PC-3 (cell line): ENCODE measurements around the gene FOXB2. TPM values are rescaled to one million over a fixed set of nuclear protein-coding genes. Genes with fewer than 3 reads are reported as not detected.

Experiments
- ATAC-seq: fragments of 200-7000 bp; cut with Tn5 transposase; 2 replicates; pipeline ENCODE4 v1.9.1; 2020; ENCODE audit warnings: mild to moderate bottlenecking, moderate library complexity
- BruUV-seq: library from RNA; stranded (reverse); fragments of 400-500 nt; replicated peaks from 2 replicates; lab custom pipeline; 2021; lab: Mats Ljungman, UMichigan
- CTCF ChIA-PET: fragments of 300-600 bp; sonication (Branson Sonifier 250); formaldehyde crosslinking; loops from one replicate; lab custom pipeline; 2022; ENCODE audit warnings: antibody characterized with exemption; lab: Charles Lee
- POLR2A ChIA-PET: fragments of 300-600 bp; sonication (Branson Sonifier 250); formaldehyde crosslinking; loops from one replicate; lab custom pipeline; 2022; ENCODE audit warnings: antibody characterized with exemption; ENCODE audit not compliant: unreplicated experiment; lab: Charles Lee
- DNase-seq: peaks from one replicate; pipeline ENCODE4 v3.0.0-alpha.2; 2015
- H2AFZ ChIP-seq: fragments of 300-600 bp; sonication (generic); 2 replicates; pipeline ENCODE4 v1.6.0; 2016; ENCODE audit warnings: antibody characterized with exemption, low read length
- H3F3A ChIP-seq: fragments of 300-600 bp; sonication (generic); one replicate; pipeline ENCODE4 v1.6.0; 2017; ENCODE audit warnings: antibody characterized with exemption, low read length, control low read depth, mild to moderate bottlenecking; ENCODE audit not compliant: unreplicated experiment
- H3K27ac ChIP-seq: fragments of 300-600 bp; sonication (generic); 2 replicates; pipeline ENCODE4 v1.5.1; 2016; ENCODE audit warnings: mild to moderate bottlenecking, low read length
- H3K27me3 ChIP-seq: fragments of 300-600 bp; sonication (generic); 2 replicates; pipeline ENCODE4 v1.6.1; 2016; ENCODE audit warnings: low read length, mixed read lengths
- H3K36me3 ChIP-seq: fragments of 300-600 bp; sonication (generic); 2 replicates; pipeline ENCODE4 v1.6.1; 2016; ENCODE audit warnings: low read depth, mixed run types, low read length, mixed read lengths
- H3K4me1 ChIP-seq: fragments of 300-600 bp; sonication (generic); 2 replicates; pipeline ENCODE4 v1.5.1; 2016; ENCODE audit warnings: low read length; ENCODE audit not compliant: insufficient read depth
- H3K4me2 ChIP-seq: fragments of 300-600 bp; sonication (generic); 2 replicates; pipeline ENCODE4 v1.6.0; 2016; ENCODE audit warnings: low read length
- H3K4me3 ChIP-seq: fragments of 300-600 bp; sonication (generic); 2 replicates; pipeline ENCODE4 v1.5.1; 2016; ENCODE audit warnings: mild to moderate bottlenecking, low read length, mixed read lengths
- H3K79me2 ChIP-seq: fragments of 300-600 bp; sonication (generic); 2 replicates; pipeline ENCODE4 v1.6.1; 2017; ENCODE audit warnings: low read length, mixed read lengths
- H3K9ac ChIP-seq: fragments of 300-600 bp; sonication (generic); 2 replicates; pipeline ENCODE4 v1.6.0; 2016; ENCODE audit warnings: mild to moderate bottlenecking, low read length
- H3K9me2 ChIP-seq: fragments of 300-600 bp; sonication (generic); replicated peaks from 2 replicates; pipeline ENCODE4 v1.6.1; 2016; ENCODE audit warnings: mixed run types, low read length, mixed read lengths
- H3K9me3 ChIP-seq: fragments of 300-600 bp; sonication (generic); 2 replicates; pipeline ENCODE4 v1.6.1; 2016; ENCODE audit warnings: low read length, mixed read lengths
- H4K20me1 ChIP-seq: fragments of 300-600 bp; sonication (generic); 2 replicates; pipeline ENCODE4 v1.6.1; 2016; ENCODE audit warnings: low read length, mixed read lengths
- EZH2 ChIP-seq: fragments of 300-600 bp; sonication (generic); IDR thresholded peaks from one replicate; pipeline ENCODE4 v1.6.1; 2017; ENCODE audit warnings: antibody characterized with exemption, mild to moderate bottlenecking, low read length; ENCODE audit not compliant: unreplicated experiment
- EZH2phosphoT487 ChIP-seq: fragments of 300-600 bp; sonication (generic); IDR thresholded peaks from 2 replicates; pipeline ENCODE4 v1.6.1; 2018; ENCODE audit warnings: mild to moderate bottlenecking, antibody characterized with exemption, low read length, borderline replicate concordance
- intact Hi-C: fragments of 100-400 bp; cut with micrococcal nuclease; formaldehyde crosslinking; loops from 2 replicates; pipeline ENCODE4 v1.9.0; 2023
- total RNA-seq: library from RNA; depleted of rRNA; stranded (reverse); fragments of >200 nt; gene quantifications from 2 replicates; pipeline ENCODE4 v1.2.3, GENCODE V29; 2014
- TF ChIP-seq, protein P1 (sequence below): fragments of 300-600 bp; sonication (generic); conservative IDR thresholded peaks from 2 replicates; pipeline ENCODE4 v1.5.1; 2017; ENCODE audit warnings: antibody characterized with exemption, low read depth, mild to moderate bottlenecking, low read length

Gene FOXB2
- total RNA-seq, 1 experiment from 2014 or later: not detected

GRCh38 chr9:77024776-77025545 lies 5.5 kb downstream of the FOXB2 start:
- H3K4me2 ChIP-seq: no peak overlapping the region
- ChIA-PET CTCF (no interaction called here), POLR2A (no interaction called here)
- ATAC-seq (no peak), DNase-seq (no peak)
- no TSS peak for BruUV-seq
- no peaks in the 10 kb centered on the region for H3K36me3 ChIP-seq
- peaks cover 25% of the 10 kb centered on the region for H3K27me3 ChIP-seq
- H3K9me2 ChIP-seq: no peaks in the 10 kb centered on the region
- no peaks in the 10 kb centered on the region for H3K79me2 ChIP-seq
- no peaks in the 10 kb centered on the region for H3K4me1 ChIP-seq
- no peaks in the 10 kb centered on the region for H4K20me1 ChIP-seq
- no peak overlapping the region for H3K4me3 ChIP-seq
- H3K9me3 ChIP-seq: no peaks in the 10 kb centered on the region
- no peak overlapping the region for H3K27ac ChIP-seq
- H2AFZ ChIP-seq: no peak overlapping the region
- no peaks in the 10 kb centered on the region for H3F3A ChIP-seq
- intact Hi-C loops: no loop called here
- TF ChIP-seq EZH2phosphoT487 (no peak), EZH2 (no peak)
- TF ChIP-seq, protein P1, sequence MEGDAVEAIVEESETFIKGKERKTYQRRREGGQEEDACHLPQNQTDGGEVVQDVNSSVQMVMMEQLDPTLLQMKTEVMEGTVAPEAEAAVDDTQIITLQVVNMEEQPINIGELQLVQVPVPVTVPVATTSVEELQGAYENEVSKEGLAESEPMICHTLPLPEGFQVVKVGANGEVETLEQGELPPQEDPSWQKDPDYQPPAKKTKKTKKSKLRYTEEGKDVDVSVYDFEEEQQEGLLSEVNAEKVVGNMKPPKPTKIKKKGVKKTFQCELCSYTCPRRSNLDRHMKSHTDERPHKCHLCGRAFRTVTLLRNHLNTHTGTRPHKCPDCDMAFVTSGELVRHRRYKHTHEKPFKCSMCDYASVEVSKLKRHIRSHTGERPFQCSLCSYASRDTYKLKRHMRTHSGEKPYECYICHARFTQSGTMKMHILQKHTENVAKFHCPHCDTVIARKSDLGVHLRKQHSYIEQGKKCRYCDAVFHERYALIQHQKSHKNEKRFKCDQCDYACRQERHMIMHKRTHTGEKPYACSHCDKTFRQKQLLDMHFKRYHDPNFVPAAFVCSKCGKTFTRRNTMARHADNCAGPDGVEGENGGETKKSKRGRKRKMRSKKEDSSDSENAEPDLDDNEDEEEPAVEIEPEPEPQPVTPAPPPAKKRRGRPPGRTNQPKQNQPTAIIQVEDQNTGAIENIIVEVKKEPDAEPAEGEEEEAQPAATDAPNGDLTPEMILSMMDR: no peak
- H3K9ac ChIP-seq: no peak overlapping the region

DNA sequence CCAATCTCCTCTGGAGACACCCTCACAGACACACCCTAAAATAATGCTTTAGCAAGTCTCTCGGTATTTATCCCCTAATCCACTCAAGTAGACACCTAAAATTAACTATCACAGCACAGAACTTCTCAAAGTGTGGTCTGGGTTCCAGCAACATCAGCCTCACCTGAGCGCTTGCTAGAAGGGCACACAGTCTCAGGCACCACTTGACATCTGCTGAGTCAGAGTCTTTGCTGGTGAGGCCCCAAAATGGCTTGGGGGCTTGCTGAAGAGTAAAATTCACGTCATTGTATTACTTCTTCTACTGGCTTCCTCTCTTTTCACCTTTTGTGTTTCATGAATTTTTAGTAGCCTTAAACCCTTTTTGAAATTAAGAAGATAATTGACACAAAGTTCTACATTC lies 9.0 kb downstream of the FOXB2 start:
- intact Hi-C loops: no loop called here
- Histone ChIP-seq H3K9me2 (no peaks in the 10 kb centered on the region), H3F3A (no peaks in the 10 kb centered on the region), H3K36me3 (no peaks in the 10 kb centered on the region), H3K79me2 (no peaks in the 10 kb centered on the region), H3K27me3 (peaks cover 13% of the 10 kb centered on the region), H3K27ac (no peak overlapping the region), H4K20me1 (no peaks in the 10 kb centered on the region), H3K4me1 (no peaks in the 10 kb centered on the region), H3K4me2 (no peak overlapping the region), H3K9me3 (no peaks in the 10 kb centered on the region), H3K4me3 (no peak overlapping the region), H2AFZ (no peak overlapping the region), H3K9ac (no peak overlapping the region)
- ChIA-PET POLR2A (no interaction called here), CTCF (no interaction called here)
- no TSS peak for BruUV-seq
- DNase-seq (no peak), ATAC-seq (no peak)
- TF ChIP-seq EZH2 (no peak), EZH2phosphoT487 (no peak)
- TF ChIP-seq, protein P1: no peak

GRCh38 chr9:77030045-77030444 lies 10.6 kb downstream of the FOXB2 start:
- Histone ChIP-seq H3K9me2 (no peaks in the 10 kb centered on the region), H3K4me2 (no peak overlapping the region), H3K9me3 (no peaks in the 10 kb centered on the region), H3K9ac (no peak overlapping the region), H4K20me1 (no peaks in the 10 kb centered on the region), H3K27ac (no peak overlapping the region), H3K4me3 (no peak overlapping the region), H3K79me2 (no peaks in the 10 kb centered on the region), H3K36me3 (no peaks in the 10 kb centered on the region), H2AFZ (no peak overlapping the region), H3F3A (no peaks in the 10 kb centered on the region), H3K4me1 (no peaks in the 10 kb centered on the region), H3K27me3 (peaks cover 20% of the 10 kb centered on the region)
- TF ChIP-seq, protein P1: no peak
- TF ChIP-seq EZH2 (no peak), EZH2phosphoT487 (no peak)
- no peak for ATAC-seq
- BruUV-seq: no TSS peak
- CTCF ChIA-PET: no interaction called here
- DNase-seq: no peak
- intact Hi-C loops: no loop called here
- POLR2A ChIA-PET: no interaction called here
